Right lobe of liver (tissue), 6 donors: ENCODE results near the gene SYVN1. TPM values are rescaled to one million over a fixed set of nuclear protein-coding genes. Genes with fewer than 3 reads are reported as not detected.

Experiments used
- ATAC-seq, 4 donors: fragments of 200-7000 bp; cut with Tn5 transposase; one replicate each; pipeline ENCODE4 v1.9.1; 2020; ENCODE audit warnings: mild to moderate bottlenecking in 4 of 4, moderate library complexity in 4 of 4
- DNase-seq, 3 donors: peaks; one replicate each; pipeline ENCODE4 v3.0.0-alpha.2; 2020
- H3K27ac ChIP-seq, 3 donors: fragments of 200-600 bp; one replicate each; pipeline ENCODE4 v1.8.0; 2022
- H3K27me3 ChIP-seq, 2 donors: fragments of 200-600 bp; one replicate each; pipeline ENCODE4 v1.8.0; 2022
- H3K36me3 ChIP-seq, 4 donors: fragments of 200-600 bp; sonication (generic) in 1 of 4; one replicate each; pipeline versions ENCODE4 v1.5.1 to v1.8.0; 2017 to 2022; ENCODE audit warnings: control low read depth in 1 of 4
- H3K4me1 ChIP-seq, 4 donors: fragments of 200-600 bp; sonication (generic) in 1 of 4; one replicate each; pipeline versions ENCODE4 v1.5.1 to v1.8.0; 2017 to 2022; ENCODE audit warnings: control low read depth in 1 of 4
- H3K4me3 ChIP-seq, 3 donors: fragments of 200-600 bp; one replicate each; pipeline ENCODE4 v1.8.0; 2022
- H3K9me3 ChIP-seq, 4 donors: fragments of 200-600 bp; sonication (generic) in 1 of 4; one replicate each; pipeline versions ENCODE4 v1.5.1 to v1.8.0; 2017 to 2022; ENCODE audit warnings: control low read depth in 1 of 4
- POLR2A ChIP-seq: fragments of 450-650 bp; IDR thresholded peaks from one replicate; pipeline ENCODE4 v1.6.1; 2017; ENCODE audit warnings: antibody characterized with exemption, mild to moderate bottlenecking
- WGBS: methylation state at CpG from one replicate; pipeline ENCODE4 v1.1.6; 2018; ENCODE audit warnings: low coverage, low lambda C conversion rate; ENCODE audit not compliant: insufficient coverage; ENCODE audit errors: missing lambda C conversion rate; 5-methylcytosine and 5-hydroxymethylcytosine counted together
- intact Hi-C, 2 donors: fragments of 100-400 bp; cut with DNase I; formaldehyde crosslinking; loops; one replicate each; pipeline versions ENCODE4 v1.11.2 to v1.14.1; 2022
- total RNA-seq, 6 experiments: library from RNA; depleted of rRNA in 2 of 6; stranded (reverse); fragments of >200 nt in 2 of 6; fragmentation: NEBNext Ultra II Directional in 3 of 6; extraction: Animal tissue kit (Norgen Biotek cat#: 25700) in 3 of 6; gene quantifications; one replicate each; pipeline versions ENCODE4 v1.1.0 to v1.2.4, GENCODE V29; 2016 to 2023
- TF ChIP-seq, protein P1 (sequence below), 4 donors: fragments of 200-600 bp in 3 of 4; fragments of 450-650 bp in 1 of 4; IDR thresholded peaks; one replicate each; pipeline versions ENCODE4 v1.5.1 to v1.8.0; 2016 to 2022; ENCODE audit warnings: antibody characterized with exemption in 4 of 4, mild to moderate bottlenecking in 2 of 4
- donor health status: DM: no; HTN: yes; CAD: no.
- donor health status: DM: no; HTN: no; CAD: no.
- donor health status: DM: no; HTN: no; CAD: no.
- donor health status: DM: no; HTN: yes; CAD: no.
- donor health status: DM: no; HTN: yes; CAD: no.

The SYVN1 gene
- total RNA-seq, 6 experiments from 2014 or later: 73.0 to 120 (median 109) TPM

DNA sequence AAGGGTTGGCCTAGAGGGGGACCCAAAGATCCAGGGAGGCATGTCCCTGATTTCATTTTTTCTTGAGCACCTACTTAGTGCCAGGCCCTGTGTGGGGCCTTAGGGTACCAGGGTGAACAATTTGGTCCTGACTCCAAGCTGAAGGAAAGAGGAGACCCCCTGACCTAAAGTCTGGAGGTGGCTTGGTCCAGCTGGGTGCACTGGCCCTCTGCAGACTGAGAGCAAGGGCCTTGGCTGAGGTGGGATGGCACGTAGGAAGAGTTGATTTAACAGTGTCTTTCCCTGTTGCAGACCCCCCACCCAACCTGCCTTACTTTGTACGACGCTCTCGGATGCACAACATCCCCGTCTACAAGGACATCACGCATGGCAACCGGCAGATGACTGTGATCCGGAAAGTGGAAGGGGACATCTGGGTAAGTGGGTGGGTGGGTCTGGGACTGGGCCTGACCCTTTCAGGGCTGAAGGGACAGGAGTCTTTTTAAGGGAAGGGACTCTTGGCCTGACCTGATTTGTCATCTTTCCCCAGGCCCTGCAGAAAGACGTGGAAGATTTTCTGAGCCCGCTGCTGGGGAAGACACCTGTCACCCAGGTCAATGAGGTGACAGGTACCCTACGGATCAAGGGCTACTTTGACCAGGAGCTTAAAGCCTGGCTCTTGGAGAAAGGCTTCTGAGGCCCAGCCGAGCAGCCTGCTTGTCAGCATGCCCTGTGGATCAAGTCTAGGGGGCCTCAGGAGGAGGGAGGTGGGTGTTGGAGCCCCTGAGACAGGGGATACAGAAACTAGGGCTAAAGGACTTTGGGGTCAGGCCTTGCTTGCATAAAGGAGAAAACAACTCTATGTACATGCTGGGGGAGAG lies 8.9 kb downstream of the SYVN1 start:
- 81% methylated on average over 9 of the region's 12 CpGs for WGBS
- ATAC-seq (no peak), DNase-seq (peak in 1 of 3 donors; percentile 31)
- peaks cover 0 to 11% (median 4%) of the 10 kb centered on the region in 4 donors for H3K4me1 ChIP-seq
- peaks cover 9 to 64% (median 25%) of the 10 kb centered on the region in 4 donors for H3K36me3 ChIP-seq
- TF ChIP-seq POLR2A: no peak
- TF ChIP-seq, protein P1, sequence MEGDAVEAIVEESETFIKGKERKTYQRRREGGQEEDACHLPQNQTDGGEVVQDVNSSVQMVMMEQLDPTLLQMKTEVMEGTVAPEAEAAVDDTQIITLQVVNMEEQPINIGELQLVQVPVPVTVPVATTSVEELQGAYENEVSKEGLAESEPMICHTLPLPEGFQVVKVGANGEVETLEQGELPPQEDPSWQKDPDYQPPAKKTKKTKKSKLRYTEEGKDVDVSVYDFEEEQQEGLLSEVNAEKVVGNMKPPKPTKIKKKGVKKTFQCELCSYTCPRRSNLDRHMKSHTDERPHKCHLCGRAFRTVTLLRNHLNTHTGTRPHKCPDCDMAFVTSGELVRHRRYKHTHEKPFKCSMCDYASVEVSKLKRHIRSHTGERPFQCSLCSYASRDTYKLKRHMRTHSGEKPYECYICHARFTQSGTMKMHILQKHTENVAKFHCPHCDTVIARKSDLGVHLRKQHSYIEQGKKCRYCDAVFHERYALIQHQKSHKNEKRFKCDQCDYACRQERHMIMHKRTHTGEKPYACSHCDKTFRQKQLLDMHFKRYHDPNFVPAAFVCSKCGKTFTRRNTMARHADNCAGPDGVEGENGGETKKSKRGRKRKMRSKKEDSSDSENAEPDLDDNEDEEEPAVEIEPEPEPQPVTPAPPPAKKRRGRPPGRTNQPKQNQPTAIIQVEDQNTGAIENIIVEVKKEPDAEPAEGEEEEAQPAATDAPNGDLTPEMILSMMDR (IDR thresholded peaks at IDR 0.05): no peak
- no peak overlapping the region for H3K27ac ChIP-seq
- no peak overlapping the region for H3K4me3 ChIP-seq
- intact Hi-C loops: loop anchor here in 1 of 2 donors (10.0 kb wide), 1 partner anchor 59 kb away; the partner anchor contains the start of gene CAPN1
- no peaks in the 10 kb centered on the region for H3K9me3 ChIP-seq
- no peaks in the 10 kb centered on the region for H3K27me3 ChIP-seq

DNA sequence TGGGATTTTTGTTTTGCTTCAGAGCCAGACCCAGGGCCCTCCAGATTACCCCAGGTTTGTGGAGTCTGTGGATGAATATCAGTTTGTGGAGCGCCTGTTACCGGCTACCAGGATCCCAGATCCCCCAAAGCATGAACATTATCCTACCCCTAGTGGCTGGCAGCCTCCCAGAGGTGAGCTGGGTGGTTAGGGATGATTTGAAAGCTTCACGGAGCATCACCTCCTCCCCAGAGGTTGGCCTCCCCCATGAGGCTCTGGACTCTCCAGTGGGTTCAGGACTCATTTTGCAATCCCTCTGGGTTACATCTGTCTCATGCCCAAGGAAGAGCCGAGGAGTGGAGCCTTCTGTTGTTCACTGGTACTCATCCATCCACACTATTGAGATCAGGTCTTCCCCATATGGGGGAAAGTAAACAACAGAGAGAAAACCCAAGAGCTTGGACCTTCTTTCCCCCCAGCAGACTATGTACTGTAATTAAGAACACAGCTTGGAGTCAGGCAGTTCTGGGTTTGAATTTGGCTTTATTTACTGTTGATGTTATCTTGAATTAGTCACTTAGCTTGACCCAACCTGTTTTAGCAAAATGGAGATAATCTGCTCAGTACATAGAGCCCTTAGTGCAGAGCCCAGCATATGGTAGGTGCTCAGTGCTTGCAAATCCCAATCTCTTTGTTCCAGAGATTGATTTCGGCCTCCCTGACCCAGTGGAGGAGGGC lies 9.7 kb downstream of the SYVN1 start:
- Histone ChIP-seq H3K27me3 (no peaks in the 10 kb centered on the region), H3K4me3 (no peak overlapping the region), H3K27ac (no peak overlapping the region), H3K9me3 (no peaks in the 10 kb centered on the region), H3K4me1 (peaks cover 0 to 11% (median 4%) of the 10 kb centered on the region in 4 donors), H3K36me3 (peaks cover 12 to 64% (median 25%) of the 10 kb centered on the region in 4 donors)
- no peak for ATAC-seq
- WGBS: 91% methylated on average over 4 of the region's 5 CpGs
- peak in 1 of 3 donors; percentile 10 for DNase-seq
- TF ChIP-seq POLR2A: no peak
- TF ChIP-seq, protein P1 (IDR thresholded peaks at IDR 0.05): no peak
- intact Hi-C loops: loop anchor here (5.0 to 10.0 kb wide), 2 partner anchors 58 to 60 kb away; partner anchors contain the start of gene CAPN1 (in 2 of the 2)

DNA sequence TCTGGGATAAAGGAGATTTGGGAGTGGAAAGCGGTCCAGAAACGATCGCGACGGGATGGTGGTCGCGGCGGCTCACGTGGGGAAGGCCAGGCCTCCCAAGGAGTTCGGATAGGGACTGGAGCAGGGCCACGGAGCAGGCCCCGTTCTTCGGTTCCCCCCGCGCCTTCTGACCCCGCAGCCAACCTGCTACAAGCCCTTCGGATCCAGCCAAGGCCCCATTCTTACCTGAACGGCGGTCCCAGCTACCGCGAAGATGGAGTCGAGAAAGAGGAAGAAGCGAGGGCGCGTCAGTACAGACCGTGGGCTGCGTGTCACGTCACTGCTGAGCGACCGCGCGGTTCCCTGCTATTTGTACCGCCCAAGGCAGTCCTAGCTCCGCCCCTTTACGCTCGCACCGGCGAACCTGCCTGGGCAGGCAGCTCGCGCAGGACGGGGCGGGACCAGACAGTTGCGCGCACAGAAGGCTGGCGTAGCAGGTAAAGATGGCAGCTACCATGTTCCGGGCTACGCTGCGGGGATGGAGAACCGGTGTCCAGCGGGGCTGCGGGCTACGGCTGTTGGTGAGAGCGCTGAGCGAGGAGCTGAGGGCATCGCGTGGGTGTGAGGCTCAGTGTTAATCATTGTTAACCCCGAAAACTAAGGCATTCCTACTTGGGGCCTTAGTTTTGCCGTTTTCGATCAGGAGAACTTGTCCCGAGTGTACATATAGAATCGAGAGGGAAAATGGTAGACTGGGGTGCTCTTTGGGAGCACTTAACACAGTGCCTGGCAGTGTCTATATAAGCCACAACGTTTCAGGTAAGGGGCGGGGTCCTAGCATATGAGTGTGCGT lies 12.2 kb downstream of the SYVN1 start, which contains the start of the genes FAU and MRPL49:
Gene FAU (minus strand): TSS at position 270 of the 832 bp plus-strand sequence. CDS start 321 bp downstream, outside the sequence.
Gene MRPL49 (plus strand): TSS at position 457 of the 832 bp plus-strand sequence. CDS start 26 bp downstream, at position 483.
- Histone ChIP-seq H3K4me3 (peak within 1 kb of the TSS; percentile 81 to 97 (median 86)), H3K27ac (peak within 1 kb of the TSS; percentile 63 to 92 (median 84)), H3K9me3 (no peaks in the 10 kb centered on the region), H3K4me1 (peaks cover 0 to 15% (median 4%) of the 10 kb centered on the region in 4 donors), H3K27me3 (no peaks in the 10 kb centered on the region), H3K36me3 (peaks cover 5 to 49% (median 11%) of the 10 kb centered on the region in 4 donors)
- WGBS: 0% methylated on average over 35 of the region's 64 CpGs
- intact Hi-C loops: loop anchor here (5.0 to 10.0 kb wide), 2 partner anchors 60 to 63 kb away; partner anchors contain the start of gene CAPN1 (in 2 of the 2)
- peak; percentile 79 to 87 (median 80) for ATAC-seq
- peak; percentile 99 to 100 (median 100) for DNase-seq
- TF ChIP-seq POLR2A: peak; percentile 92
- TF ChIP-seq, protein P1 (IDR thresholded peaks at IDR 0.05): no peak
